Nasal cavity respiratory epithelium epithelial cell of viscerocranial mucosa (primary cell): Measurements from ENCODE around the gene KRT86. TPM values are rescaled to one million over a fixed set of nuclear protein-coding genes. Genes with fewer than 3 reads are reported as not detected.

Experiments
- total RNA-seq: library from RNA; depleted of rRNA; stranded (reverse); fragments of >200 nt; gene quantifications from 2 replicates; pipeline ENCODE4 v1.2.3, GENCODE V29; 2014

The KRT86 gene
- total RNA-seq = 0.07 and 1.0 TPM in 2 replicates

GRCh38 chr12:52274521-52275120, at the start of gene KRT86:
Gene KRT86, plus strand, starts transcription at chr12:52274645. Its CDS starts 27,272 bp downstream, at chr12:52301917.

GRCh38 chr12:52232674-52233461, 41.6 kb upstream of the KRT86 start, which contains the start of gene KRT7:
Gene KRT7, plus strand, starts transcription at chr12:52233243. Its CDS starts 54 bp downstream, at chr12:52233297.

GRCh38 chr12:52291267-52291935, 17.0 kb downstream of the KRT86 start, which contains the start of gene KRT81:
Gene KRT81, minus strand, starts transcription at chr12:52291534. Its CDS starts 69 bp downstream, at chr12:52291465.

GRCh38 chr12:52320784-52321400, 46.4 kb downstream of the KRT86 start, which contains the start of gene KRT83:
Gene KRT83, minus strand, starts transcription at chr12:52321398. Its CDS starts 63 bp downstream, at chr12:52321335.

Other genes starting within 250 kb of the KRT86 start
- 0.28 and 0.68 TPM in 2 replicates for gene NR4A1, start 223.2 kb upstream of the KRT86 start, total RNA-seq
- gene ATG101, start 204.7 kb upstream of the KRT86 start, total RNA-seq = 84.5 and 144 TPM in 2 replicates
- under 0.01 TPM in 1 of 2 replicates, not detected in the other for gene SMIM41, start 194.9 kb upstream of the KRT86 start, total RNA-seq
- gene KRT80, start 82.6 kb upstream of the KRT86 start, total RNA-seq = 4.6 and 80.0 TPM in 2 replicates
- 655 and 771 TPM in 2 replicates for gene KRT7, start 41.4 kb upstream of the KRT86 start, total RNA-seq
- gene KRT81, start 16.9 kb downstream of the KRT86 start, total RNA-seq = 9.1 and 256 TPM in 2 replicates
- gene KRT83, start 46.8 kb downstream of the KRT86 start, total RNA-seq = not detected in 2 replicates
- not detected in 2 replicates for gene KRT85, start 92.8 kb downstream of the KRT86 start, total RNA-seq
- 0.07 TPM in 1 of 2 replicates, not detected in the other for gene KRT84, start 111.0 kb downstream of the KRT86 start, total RNA-seq
- not detected in 2 replicates for gene KRT82, start 131.7 kb downstream of the KRT86 start, total RNA-seq
- gene KRT75, start 159.7 kb downstream of the KRT86 start, total RNA-seq = 0.78 and 5.1 TPM in 2 replicates
- 369 and 1,719 TPM in 2 replicates for gene KRT6B, start 177.5 kb downstream of the KRT86 start, total RNA-seq
- 171 and 249 TPM in 2 replicates for gene KRT6C, start 199.2 kb downstream of the KRT86 start, total RNA-seq
- gene KRT6A, start 218.6 kb downstream of the KRT86 start, total RNA-seq = 14,274 and 14,814 TPM in 2 replicates
- gene KRT5, start 245.7 kb downstream of the KRT86 start, total RNA-seq = 6,718 and 16,450 TPM in 2 replicates